Cardiac muscle cell (in vitro differentiated cells and primary cell): ENCODE data around the gene MEMO1. TPM values are rescaled to one million over a fixed set of nuclear protein-coding genes. Genes with fewer than 3 reads are reported as not detected.

Experiments
- DNase-seq, 2 donors: peaks; one replicate each; pipeline versions ENCODE4 v3.0.0 to v3.0.0-alpha.2; 2010 to 2017; ENCODE audit warnings: low read depth in 1 of 2, low spot score in 1 of 2
- H3K27ac ChIP-seq: fragments of 200-600 bp; sonication (generic); 2 replicates; pipeline ENCODE4 v1.5.1; 2016
- H3K27me3 ChIP-seq: fragments of 200-600 bp; sonication (generic); 2 replicates; pipeline ENCODE4 v1.6.0; 2016; ENCODE audit warnings: control low read depth
- H3K36me3 ChIP-seq: fragments of 200-600 bp; sonication (generic); 2 replicates; pipeline ENCODE4 v1.5.1; 2016; ENCODE audit warnings: control low read depth
- H3K4me1 ChIP-seq: fragments of 200-600 bp; sonication (generic); 2 replicates; pipeline ENCODE4 v1.8.1; 2017; ENCODE audit warnings: low read depth, mild to moderate bottlenecking, mixed run types
- H3K4me3 ChIP-seq: fragments of 200-600 bp; sonication (generic); 2 replicates; pipeline ENCODE4 v1.5.1; 2016; ENCODE audit warnings: mild to moderate bottlenecking
- H3K9me3 ChIP-seq: fragments of 200-600 bp; sonication (generic); 2 replicates; pipeline ENCODE4 v1.5.1; 2017; ENCODE audit warnings: low read depth, mild to moderate bottlenecking, control low read depth
- CTCF ChIP-seq: IDR thresholded peaks from 2 replicates; pipeline ENCODE4 v1.5.1; 2012; ENCODE audit warnings: low read depth, mild to moderate bottlenecking, low read length
- polyA plus RNA-seq: library from polyadenylated mRNA; unstranded; fragments of >200 nt; fragmentation: Nextera tagmentation; extraction: Ambion mirVana; gene quantifications from 2 replicates; pipeline ENCODE4 v1.2.1, GENCODE V29; 2016
- total RNA-seq: library from RNA; depleted of rRNA; stranded (reverse); fragments of >200 nt; gene quantifications from 2 replicates; pipeline ENCODE4 v1.2.3, GENCODE V29; 2016

Gene MEMO1
- total and polyA plus RNA-seq, 2 experiments from 2014 or later, result 28.3 to 34.8 TPM

- DNase-seq, result peak; percentile 38 to 50
- Histone ChIP-seq H3K36me3 (no peaks in the 10 kb centered on the region), H3K4me3 (peak overlapping the region; percentile 97), H3K4me1 (peaks cover 12% of the 10 kb centered on the region), H3K27ac (peak overlapping the region; percentile 93), H3K9me3 (no peaks in the 10 kb centered on the region), H3K27me3 (no peaks in the 10 kb centered on the region)
- TF ChIP-seq CTCF, result no peak
Observed at GRCh38 chr2:32009516-32010256, 1.1 kb downstream of the MEMO1 start.

GRCh38 chr2:32008805-32009515 is 1.8 kb downstream of the MEMO1 start:
- peak overlapping the region; percentile 97 for H3K4me3 ChIP-seq
- peaks cover 12% of the 10 kb centered on the region for H3K4me1 ChIP-seq
- peak; percentile 7 to 38 for DNase-seq
- TF ChIP-seq CTCF, result no peak
- peak overlapping the region; percentile 87 for H3K27ac ChIP-seq
- H3K36me3 ChIP-seq, result no peaks in the 10 kb centered on the region
- no peaks in the 10 kb centered on the region for H3K9me3 ChIP-seq
- H3K27me3 ChIP-seq, result no peaks in the 10 kb centered on the region

- no peaks in the 10 kb centered on the region for H3K36me3 ChIP-seq
- no peak for TF ChIP-seq CTCF
- H3K4me3 ChIP-seq, result no peak overlapping the region
- H3K4me1 ChIP-seq, result peaks cover 12% of the 10 kb centered on the region
- H3K27ac ChIP-seq, result no peak overlapping the region
- DNase-seq, result no peak
- H3K27me3 ChIP-seq, result no peaks in the 10 kb centered on the region
- H3K9me3 ChIP-seq, result no peaks in the 10 kb centered on the region
Observed at GRCh38 chr2:32007121-32007391, 3.8 kb downstream of the MEMO1 start.

GRCh38 chr2:32005371-32005976 is 5.3 kb downstream of the MEMO1 start:
- DNase-seq, result no peak
- Histone ChIP-seq H3K4me3 (no peak overlapping the region), H3K9me3 (no peaks in the 10 kb centered on the region), H3K27me3 (no peaks in the 10 kb centered on the region), H3K4me1 (peaks cover 12% of the 10 kb centered on the region), H3K36me3 (no peaks in the 10 kb centered on the region), H3K27ac (no peak overlapping the region)
- no peak for TF ChIP-seq CTCF

- Histone ChIP-seq H3K27ac (no peak overlapping the region), H3K36me3 (no peaks in the 10 kb centered on the region), H3K9me3 (no peaks in the 10 kb centered on the region), H3K4me1 (peaks cover 12% of the 10 kb centered on the region), H3K27me3 (no peaks in the 10 kb centered on the region), H3K4me3 (no peak overlapping the region)
- no peak for TF ChIP-seq CTCF
- no peak for DNase-seq
Observed at GRCh38 chr2:32003791-32004190, 7.0 kb downstream of the MEMO1 start.
